H1 (cell line): ENCODE measurements around the gene CEMIP2. TPM values are rescaled to one million over a fixed set of nuclear protein-coding genes. Genes with fewer than 3 reads are reported as not detected.
A peak's percentile ranks its signal among the peaks of the same experiment; 100 is the strongest.

Experiments used
- CTCF ChIA-PET: fragments of 300-600 bp; sonication (Branson Sonifier 250); formaldehyde crosslinking; loops from one replicate; lab custom pipeline; 2021; ENCODE audit not compliant: partially characterized antibody; lab: Charles Lee
- POLR2A ChIA-PET: fragments of 300-600 bp; sonication (Branson Sonifier 250); formaldehyde crosslinking; loops from one replicate; lab custom pipeline; 2021; ENCODE audit warnings: inconsistent platforms; ENCODE audit not compliant: partially characterized antibody; lab: Charles Lee
- DNase-seq, 2 experiments: peaks; one replicate each; pipeline versions ENCODE4 v3.0.0 to v3.0.0-alpha.2; 2010 to 2022; ENCODE audit warnings: low spot score in 2 of 2, low read depth in 1 of 2, mixed read lengths in 1 of 2
- FAIRE-seq: peaks from 2 replicates; lab custom pipeline; 2011; peaks lifted over from hg19 to GRCh38; lab: Jason Lieb, UNC
- H2AFZ ChIP-seq: 2 replicates; pipeline ENCODE4 v1.8.1; 2012; ENCODE audit warnings: low read length, inconsistent platforms
- H2AK5ac ChIP-seq: 2 replicates; pipeline ENCODE4 v1.6.1; 2013; ENCODE audit warnings: low read depth, low read length
- H2BK120ac ChIP-seq: replicated peaks from 2 replicates; pipeline ENCODE3; 2013; ENCODE audit warnings: low read depth, low read length, inconsistent platforms
- H2BK12ac ChIP-seq: 2 replicates; pipeline ENCODE4 v1.6.1; 2013; ENCODE audit warnings: low read depth, low read length
- H2BK15ac ChIP-seq: 2 replicates; pipeline ENCODE4 v1.6.1; 2013; ENCODE audit warnings: low read length
- H2BK20ac ChIP-seq: 2 replicates; pipeline ENCODE4 v1.6.1; 2013; ENCODE audit warnings: low read length
- H2BK5ac ChIP-seq: 2 replicates; pipeline ENCODE4 v1.6.1; 2013; ENCODE audit warnings: low read depth, low read length
- H3K14ac ChIP-seq: 2 replicates; pipeline ENCODE4 v1.6.1; 2013; ENCODE audit warnings: inconsistent platforms; ENCODE audit not compliant: insufficient read length
- H3K18ac ChIP-seq: 2 replicates; pipeline ENCODE4 v1.6.1; 2013; ENCODE audit warnings: low read length; ENCODE audit errors: extremely low read depth
- H3K23ac ChIP-seq: 2 replicates; pipeline ENCODE4 v1.6.1; 2013; ENCODE audit warnings: inconsistent platforms; ENCODE audit not compliant: insufficient read length
- H3K23me2 ChIP-seq: 2 replicates; pipeline ENCODE4 v1.6.1; 2013; ENCODE audit warnings: low read depth, low read length
- H3K27ac ChIP-seq: 2 replicates; pipeline ENCODE4 v1.6.1; 2011; ENCODE audit warnings: low read depth, low read length, inconsistent platforms
- H3K27me3 ChIP-seq, 4 experiments: replicated peaks in 1 of 4; 1 replicate in 1 of 4; 2 replicates in 3 of 4; pipeline versions ENCODE4 v1.6.1 to v1.8.1; 2011 to 2013; ENCODE audit warnings: low read length in 3 of 4, mild to moderate bottlenecking in 3 of 4, inconsistent platforms in 2 of 4, mixed read lengths in 2 of 4, moderate library complexity in 1 of 4; ENCODE audit not compliant: control insufficient read depth in 3 of 4, insufficient read depth in 3 of 4; ENCODE audit errors: extremely low read depth in 1 of 4
- H3K36me3 ChIP-seq, 4 experiments: 2 replicates each; pipeline versions ENCODE4 v1.6.1 to v1.8.1; 2011 to 2013; ENCODE audit warnings: mild to moderate bottlenecking in 4 of 4, low read length in 3 of 4, moderate library complexity in 2 of 4, control low read depth in 1 of 4, inconsistent platforms in 1 of 4; ENCODE audit not compliant: insufficient read depth in 4 of 4, control insufficient read depth in 2 of 4
- H3K4ac ChIP-seq: replicated peaks from 2 replicates; pipeline ENCODE3; 2013; ENCODE audit warnings: low read length, low read depth, mixed read lengths, inconsistent platforms; ENCODE audit not compliant: insufficient read length
- H3K4me1 ChIP-seq, 4 experiments: replicated peaks in 1 of 4; 1 replicate in 1 of 4; 2 replicates in 3 of 4; pipeline versions ENCODE4 v1.6.1 to v1.8.1; 2011 to 2013; ENCODE audit warnings: low read length in 3 of 4, inconsistent platforms in 2 of 4, mixed read lengths in 1 of 4; ENCODE audit not compliant: insufficient read depth in 4 of 4, control insufficient read depth in 3 of 4
- H3K4me2 ChIP-seq, 2 experiments: 2 replicates each; pipeline versions ENCODE4 v1.6.1 to v1.8.1; 2011 to 2013; ENCODE audit warnings: low read depth in 2 of 2, low read length in 2 of 2, control low read depth in 1 of 2, inconsistent platforms in 1 of 2, mild to moderate bottlenecking in 1 of 2; ENCODE audit not compliant: insufficient read depth in 1 of 2
- H3K4me3 ChIP-seq, 4 experiments: fragments of 200-600, 300-600 bp in 1 of 4; sonication (generic), shearing (Covaris generic), sonication (Bioruptor Twin) in 1 of 4; 2 replicates each; pipeline versions ENCODE4 v1.5.1 to v1.8.1; 2011 to 2016; ENCODE audit warnings: low read length in 4 of 4, low read depth in 3 of 4, control low read depth in 2 of 4, inconsistent platforms in 2 of 4, mild to moderate bottlenecking in 2 of 4, mixed read lengths in 1 of 4, moderate library complexity in 1 of 4; ENCODE audit not compliant: insufficient read depth in 2 of 4; ENCODE audit errors: extremely low read depth in 1 of 4
- H3K56ac ChIP-seq: replicated peaks from 2 replicates; pipeline ENCODE3; 2013; ENCODE audit warnings: low read depth, mild to moderate bottlenecking, mixed read lengths, low read length, inconsistent platforms; ENCODE audit not compliant: insufficient read length
- H3K79me1 ChIP-seq: 2 replicates; pipeline ENCODE4 v1.6.1; 2013; ENCODE audit warnings: low read depth, low read length, control low read depth
- H3K79me2 ChIP-seq, 2 experiments: 2 replicates each; pipeline versions ENCODE4 v1.6.1 to v1.8.1; 2012 to 2013; ENCODE audit warnings: low read length in 2 of 2, mild to moderate bottlenecking in 2 of 2, inconsistent platforms in 1 of 2; ENCODE audit not compliant: insufficient read depth in 2 of 2, control insufficient read depth in 1 of 2
- H3K9ac ChIP-seq, 4 experiments: replicated peaks in 1 of 4; 1 replicate in 1 of 4; 2 replicates in 3 of 4; pipeline versions ENCODE4 v1.6.1 to v1.8.1; 2011 to 2013; ENCODE audit warnings: low read depth in 3 of 4, low read length in 3 of 4, control low read depth in 2 of 4, mild to moderate bottlenecking in 2 of 4, moderate library complexity in 2 of 4, inconsistent platforms in 1 of 4; ENCODE audit errors: extremely low read depth in 1 of 4
- H3K9me3 ChIP-seq, 2 experiments: 2 replicates each; pipeline versions ENCODE4 v1.6.1 to v1.8.1; 2012 to 2013; ENCODE audit warnings: mild to moderate bottlenecking in 2 of 2, moderate library complexity in 2 of 2, control low read depth in 1 of 2, inconsistent platforms in 1 of 2, low read depth in 1 of 2, low read length in 1 of 2, mixed read lengths in 1 of 2; ENCODE audit not compliant: insufficient read depth in 2 of 2
- H4K20me1 ChIP-seq, 2 experiments: replicated peaks in 1 of 2; 2 replicates each; pipeline versions ENCODE3 to v1.8.1; 2011 to 2013; ENCODE audit warnings: inconsistent platforms in 2 of 2, low read length in 2 of 2, mild to moderate bottlenecking in 1 of 2; ENCODE audit not compliant: insufficient read depth in 2 of 2, control insufficient read depth in 1 of 2
- H4K5ac ChIP-seq: 2 replicates; pipeline ENCODE4 v1.6.1; 2013; ENCODE audit warnings: low read length, low read depth, mixed read lengths, inconsistent platforms; ENCODE audit not compliant: insufficient read length
- H4K8ac ChIP-seq: 2 replicates; pipeline ENCODE4 v1.8.0; 2013; ENCODE audit warnings: mild to moderate bottlenecking, moderate library complexity, low read length, inconsistent platforms; ENCODE audit not compliant: insufficient read depth; ENCODE audit errors: extremely low read depth
- H4K91ac ChIP-seq: replicated peaks from 2 replicates; pipeline ENCODE3; 2013; ENCODE audit warnings: low read length, mixed read lengths, inconsistent platforms; ENCODE audit not compliant: insufficient read length
- BCL11A ChIP-seq, 2 experiments: IDR thresholded peaks; one replicate each; pipeline ENCODE4 v1.6.1; 2011; ENCODE audit warnings: low read depth in 2 of 2, low read length in 2 of 2, mild to moderate bottlenecking in 2 of 2
- EGR1 ChIP-seq: IDR thresholded peaks from 2 replicates; pipeline ENCODE4 v1.6.1; 2011; ENCODE audit warnings: low read depth, low read length, borderline replicate concordance
- JUND ChIP-seq: IDR thresholded peaks from 2 replicates; pipeline ENCODE4 v1.6.1; 2011; ENCODE audit warnings: mild to moderate bottlenecking, improper control_type of control experiment, low read length
- NRF1 ChIP-seq: IDR thresholded peaks from 2 replicates; pipeline ENCODE4 v1.6.1; 2011; ENCODE audit warnings: mild to moderate bottlenecking, low read depth, low read length, improper control_type of control experiment
- RBBP5 ChIP-seq: IDR thresholded peaks from 2 replicates; pipeline ENCODE4 v1.7.1; 2012; ENCODE audit warnings: low read depth, mild to moderate bottlenecking, inconsistent platforms, low read length, moderate library complexity, borderline replicate concordance
- ZNF274 ChIP-seq: IDR thresholded peaks from 2 replicates; pipeline ENCODE4 v1.7.0; 2012; ENCODE audit warnings: low read length, borderline replicate concordance; ENCODE audit errors: extremely low read depth
- polyA plus RNA-seq, 7 experiments: library from polyadenylated mRNA; depleted of rRNA in 3 of 7; stranded (reverse) in 5 of 7; unstranded in 2 of 7; fragments of >200 nt in 5 of 7; fragments of 200-250 nt in 2 of 7; gene quantifications; 1 replicate in 5 of 7; 2 replicates in 1 of 7; 4 replicates in 1 of 7; pipeline versions ENCODE4 v1.2.1 to v1.2.3, GENCODE V29; 2011 to 2013; ENCODE audit warnings: missing spikeins in 2 of 7, mixed read lengths in 2 of 7
- total RNA-seq: library from RNA; stranded (reverse); fragmentation: NEBNext Ultra II Directional; extraction: Animal tissue kit (Norgen Biotek cat#: 25700); gene quantifications from 2 replicates; pipeline ENCODE4 v1.2.1, GENCODE V29; 2021

CEMIP2 gene
- total and polyA plus RNA-seq, 2 of the 8 experiments (the other 6 are each of a cell fraction or from before 2014, with no cell fraction given), result 25.2 to 52.1 TPM

DNA sequence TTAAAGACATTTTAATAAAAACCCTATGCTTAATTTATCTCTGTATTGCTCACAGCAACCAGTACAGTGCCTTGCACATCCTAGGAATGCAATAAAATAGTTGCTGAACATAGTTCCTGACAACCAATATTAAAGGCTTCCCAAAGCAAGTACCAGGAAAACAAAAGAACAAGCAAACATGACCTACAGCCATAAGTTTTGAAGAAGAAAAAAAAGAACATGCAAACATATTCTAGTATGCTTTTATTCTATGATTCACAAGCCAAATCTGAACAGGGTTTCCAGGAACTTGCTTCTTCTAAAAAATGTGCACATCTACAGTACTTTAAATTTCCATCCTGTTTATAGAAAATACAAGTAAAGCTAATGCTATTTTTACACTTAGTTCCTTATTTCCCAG lies 4.5 kb downstream of the CEMIP2 start:
- no peak for FAIRE-seq
- H3K23me2 ChIP-seq, result 0 out of 2 replicates have a peak, but pooled peaks cover 5% of the 10 kb centered on the region
- peaks cover 23 to 80% of the 10 kb centered on the region in 2 experiments for H3K79me2 ChIP-seq
- no peak overlapping the region for H3K27ac ChIP-seq
- 0 out of 8 replicates have a peak overlapping the region, but pooled peaks of 1 of the 4 experiments have one; percentile 8 for H3K4me3 ChIP-seq
- H4K5ac ChIP-seq, result no peak overlapping the region
- H4K20me1 ChIP-seq, result peaks cover 4 to 12% of the 10 kb centered on the region in 2 experiments
- CTCF ChIA-PET, result no interaction called here
- no peak for DNase-seq
- no peaks in the 10 kb centered on the region for H3K27me3 ChIP-seq
- H2BK15ac ChIP-seq, result no peak overlapping the region
- H2BK12ac ChIP-seq, result no peak overlapping the region
- no peak overlapping the region for H3K23ac ChIP-seq
- POLR2A ChIA-PET, result no interaction called here
- no peak overlapping the region for H4K8ac ChIP-seq
- H2BK120ac ChIP-seq, result no peak overlapping the region
- H3K56ac ChIP-seq, result no peak overlapping the region
- H3K4me2 ChIP-seq, result no peak overlapping the region
- no peaks in the 10 kb centered on the region for H3K9me3 ChIP-seq
- no peak overlapping the region for H2BK5ac ChIP-seq
- H3K18ac ChIP-seq, result no peak overlapping the region
- H4K91ac ChIP-seq, result no peak overlapping the region
- H3K79me1 ChIP-seq, result peaks cover 3% of the 10 kb centered on the region; the same call in 1 of the 2 replicates
- H2AFZ ChIP-seq, result no peak overlapping the region
- H3K14ac ChIP-seq, result no peak overlapping the region
- TF ChIP-seq EGR1 (no peak), JUND (no peak), BCL11A (IDR thresholded peaks at IDR 0.05; ENCODE audit: low read depth in 2 of 2, low read length in 2 of 2) (no peak), NRF1 (no peak), RBBP5 (no peak), ZNF274 (no peak)
- TF ChIP-seq, all 59 proteins: peak for 0
- no peaks in the 10 kb centered on the region for H3K36me3 ChIP-seq
- no peak overlapping the region for H3K4ac ChIP-seq
- H2AK5ac ChIP-seq, result no peak overlapping the region
- peaks cover 5 to 41% (median 27%) of the 10 kb centered on the region in 4 experiments; a peak in 6 of 7 replicates for H3K4me1 ChIP-seq
- H2BK20ac ChIP-seq, result no peak overlapping the region
- no peak overlapping the region for H3K9ac ChIP-seq
